H1 (cell line): ENCODE measurements around the gene PPP1CB. TPM values are rescaled to one million over a fixed set of nuclear protein-coding genes. Genes with fewer than 3 reads are reported as not detected.

Experiments used
- BRCA1 ChIP-seq: IDR thresholded peaks from 2 replicates; pipeline ENCODE4 v1.6.1; 2012; ENCODE audit warnings: low read depth, low read length, improper control_type of control experiment
- EZH2 ChIP-seq: fragments of 200-600 bp; sonication (generic); IDR thresholded peaks from 2 replicates; pipeline ENCODE4 v1.7.1; 2012; ENCODE audit warnings: low read depth, mild to moderate bottlenecking, moderate library complexity, low read length, inconsistent platforms; ENCODE audit not compliant: severe bottlenecking
- NANOG ChIP-seq: IDR thresholded peaks from 2 replicates; pipeline ENCODE4 v1.6.1; 2011; ENCODE audit warnings: low read length, low read depth, mild to moderate bottlenecking, inconsistent platforms; ENCODE audit not compliant: insufficient read depth, poor library complexity, severe bottlenecking
- SAP30 ChIP-seq: fragments of 300-600 bp; sonication (generic); IDR thresholded peaks from 2 replicates; pipeline ENCODE4 v1.7.1; 2012; ENCODE audit warnings: low read length, moderate library complexity, mild to moderate bottlenecking, inconsistent platforms; ENCODE audit not compliant: insufficient read depth, insufficient replicate concordance
- SP1 ChIP-seq: IDR thresholded peaks from 2 replicates; pipeline ENCODE4 v1.6.1; 2011; ENCODE audit warnings: low read depth, low read length
- SP4 ChIP-seq: IDR thresholded peaks from 2 replicates; pipeline ENCODE4 v1.6.1; 2012; ENCODE audit warnings: low read length, inconsistent platforms
- polyA plus RNA-seq, 7 experiments: library from polyadenylated mRNA; depleted of rRNA in 3 of 7; stranded (reverse) in 5 of 7; unstranded in 2 of 7; fragments of >200 nt in 5 of 7; fragments of 200-250 nt in 2 of 7; gene quantifications; 1 replicate in 5 of 7; 2 replicates in 1 of 7; 4 replicates in 1 of 7; pipeline versions ENCODE4 v1.2.1 to v1.2.3, GENCODE V29; 2011 to 2013; ENCODE audit warnings: missing spikeins in 2 of 7, mixed read lengths in 2 of 7
- total RNA-seq: library from RNA; stranded (reverse); fragmentation: NEBNext Ultra II Directional; extraction: Animal tissue kit (Norgen Biotek cat#: 25700); gene quantifications from 2 replicates; pipeline ENCODE4 v1.2.1, GENCODE V29; 2021
- TF ChIP-seq, protein P1 (sequence below): fragments of 300-600 bp; sonication (generic); IDR thresholded peaks from 2 replicates; pipeline ENCODE4 v1.7.1; 2012; ENCODE audit warnings: low read length, moderate library complexity, mild to moderate bottlenecking, inconsistent platforms; ENCODE audit not compliant: insufficient replicate concordance
- TF ChIP-seq, protein P2 (sequence below): IDR thresholded peaks from 2 replicates; pipeline ENCODE4 v1.6.1; 2011; ENCODE audit warnings: low read depth, mild to moderate bottlenecking, low read length; ENCODE audit not compliant: insufficient read depth
- TF ChIP-seq, protein P3 (sequence below): IDR thresholded peaks from 2 replicates; pipeline ENCODE4 v1.6.1; 2012; ENCODE audit warnings: low read length, inconsistent platforms

Gene PPP1CB
- total and polyA plus RNA-seq, 2 of the 8 experiments (the other 6 are each of a cell fraction or from before 2014, with no cell fraction given), result 30.7 to 158 TPM

DNA sequence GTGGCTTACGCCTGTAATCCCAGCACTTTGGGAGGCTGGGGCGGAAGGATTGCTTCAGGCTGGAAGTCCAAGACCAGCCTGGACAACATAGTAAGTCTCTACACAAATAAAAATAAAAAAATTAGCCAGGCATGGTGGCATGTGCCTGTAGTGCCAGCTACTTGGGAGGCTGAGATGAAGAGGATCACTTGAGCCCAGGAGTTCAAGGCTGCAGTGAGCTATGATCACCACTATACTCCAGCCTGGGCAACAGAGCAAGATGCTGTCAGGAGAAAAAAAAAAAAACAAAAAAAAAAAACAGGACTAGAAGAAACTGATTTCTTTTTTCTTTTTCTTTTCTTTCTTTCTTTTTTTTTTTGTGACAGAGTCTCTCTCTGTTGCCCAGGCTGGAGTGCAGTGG is 72.6 kb downstream of the PPP1CB start (continued):
- TF ChIP-seq, protein P1, sequence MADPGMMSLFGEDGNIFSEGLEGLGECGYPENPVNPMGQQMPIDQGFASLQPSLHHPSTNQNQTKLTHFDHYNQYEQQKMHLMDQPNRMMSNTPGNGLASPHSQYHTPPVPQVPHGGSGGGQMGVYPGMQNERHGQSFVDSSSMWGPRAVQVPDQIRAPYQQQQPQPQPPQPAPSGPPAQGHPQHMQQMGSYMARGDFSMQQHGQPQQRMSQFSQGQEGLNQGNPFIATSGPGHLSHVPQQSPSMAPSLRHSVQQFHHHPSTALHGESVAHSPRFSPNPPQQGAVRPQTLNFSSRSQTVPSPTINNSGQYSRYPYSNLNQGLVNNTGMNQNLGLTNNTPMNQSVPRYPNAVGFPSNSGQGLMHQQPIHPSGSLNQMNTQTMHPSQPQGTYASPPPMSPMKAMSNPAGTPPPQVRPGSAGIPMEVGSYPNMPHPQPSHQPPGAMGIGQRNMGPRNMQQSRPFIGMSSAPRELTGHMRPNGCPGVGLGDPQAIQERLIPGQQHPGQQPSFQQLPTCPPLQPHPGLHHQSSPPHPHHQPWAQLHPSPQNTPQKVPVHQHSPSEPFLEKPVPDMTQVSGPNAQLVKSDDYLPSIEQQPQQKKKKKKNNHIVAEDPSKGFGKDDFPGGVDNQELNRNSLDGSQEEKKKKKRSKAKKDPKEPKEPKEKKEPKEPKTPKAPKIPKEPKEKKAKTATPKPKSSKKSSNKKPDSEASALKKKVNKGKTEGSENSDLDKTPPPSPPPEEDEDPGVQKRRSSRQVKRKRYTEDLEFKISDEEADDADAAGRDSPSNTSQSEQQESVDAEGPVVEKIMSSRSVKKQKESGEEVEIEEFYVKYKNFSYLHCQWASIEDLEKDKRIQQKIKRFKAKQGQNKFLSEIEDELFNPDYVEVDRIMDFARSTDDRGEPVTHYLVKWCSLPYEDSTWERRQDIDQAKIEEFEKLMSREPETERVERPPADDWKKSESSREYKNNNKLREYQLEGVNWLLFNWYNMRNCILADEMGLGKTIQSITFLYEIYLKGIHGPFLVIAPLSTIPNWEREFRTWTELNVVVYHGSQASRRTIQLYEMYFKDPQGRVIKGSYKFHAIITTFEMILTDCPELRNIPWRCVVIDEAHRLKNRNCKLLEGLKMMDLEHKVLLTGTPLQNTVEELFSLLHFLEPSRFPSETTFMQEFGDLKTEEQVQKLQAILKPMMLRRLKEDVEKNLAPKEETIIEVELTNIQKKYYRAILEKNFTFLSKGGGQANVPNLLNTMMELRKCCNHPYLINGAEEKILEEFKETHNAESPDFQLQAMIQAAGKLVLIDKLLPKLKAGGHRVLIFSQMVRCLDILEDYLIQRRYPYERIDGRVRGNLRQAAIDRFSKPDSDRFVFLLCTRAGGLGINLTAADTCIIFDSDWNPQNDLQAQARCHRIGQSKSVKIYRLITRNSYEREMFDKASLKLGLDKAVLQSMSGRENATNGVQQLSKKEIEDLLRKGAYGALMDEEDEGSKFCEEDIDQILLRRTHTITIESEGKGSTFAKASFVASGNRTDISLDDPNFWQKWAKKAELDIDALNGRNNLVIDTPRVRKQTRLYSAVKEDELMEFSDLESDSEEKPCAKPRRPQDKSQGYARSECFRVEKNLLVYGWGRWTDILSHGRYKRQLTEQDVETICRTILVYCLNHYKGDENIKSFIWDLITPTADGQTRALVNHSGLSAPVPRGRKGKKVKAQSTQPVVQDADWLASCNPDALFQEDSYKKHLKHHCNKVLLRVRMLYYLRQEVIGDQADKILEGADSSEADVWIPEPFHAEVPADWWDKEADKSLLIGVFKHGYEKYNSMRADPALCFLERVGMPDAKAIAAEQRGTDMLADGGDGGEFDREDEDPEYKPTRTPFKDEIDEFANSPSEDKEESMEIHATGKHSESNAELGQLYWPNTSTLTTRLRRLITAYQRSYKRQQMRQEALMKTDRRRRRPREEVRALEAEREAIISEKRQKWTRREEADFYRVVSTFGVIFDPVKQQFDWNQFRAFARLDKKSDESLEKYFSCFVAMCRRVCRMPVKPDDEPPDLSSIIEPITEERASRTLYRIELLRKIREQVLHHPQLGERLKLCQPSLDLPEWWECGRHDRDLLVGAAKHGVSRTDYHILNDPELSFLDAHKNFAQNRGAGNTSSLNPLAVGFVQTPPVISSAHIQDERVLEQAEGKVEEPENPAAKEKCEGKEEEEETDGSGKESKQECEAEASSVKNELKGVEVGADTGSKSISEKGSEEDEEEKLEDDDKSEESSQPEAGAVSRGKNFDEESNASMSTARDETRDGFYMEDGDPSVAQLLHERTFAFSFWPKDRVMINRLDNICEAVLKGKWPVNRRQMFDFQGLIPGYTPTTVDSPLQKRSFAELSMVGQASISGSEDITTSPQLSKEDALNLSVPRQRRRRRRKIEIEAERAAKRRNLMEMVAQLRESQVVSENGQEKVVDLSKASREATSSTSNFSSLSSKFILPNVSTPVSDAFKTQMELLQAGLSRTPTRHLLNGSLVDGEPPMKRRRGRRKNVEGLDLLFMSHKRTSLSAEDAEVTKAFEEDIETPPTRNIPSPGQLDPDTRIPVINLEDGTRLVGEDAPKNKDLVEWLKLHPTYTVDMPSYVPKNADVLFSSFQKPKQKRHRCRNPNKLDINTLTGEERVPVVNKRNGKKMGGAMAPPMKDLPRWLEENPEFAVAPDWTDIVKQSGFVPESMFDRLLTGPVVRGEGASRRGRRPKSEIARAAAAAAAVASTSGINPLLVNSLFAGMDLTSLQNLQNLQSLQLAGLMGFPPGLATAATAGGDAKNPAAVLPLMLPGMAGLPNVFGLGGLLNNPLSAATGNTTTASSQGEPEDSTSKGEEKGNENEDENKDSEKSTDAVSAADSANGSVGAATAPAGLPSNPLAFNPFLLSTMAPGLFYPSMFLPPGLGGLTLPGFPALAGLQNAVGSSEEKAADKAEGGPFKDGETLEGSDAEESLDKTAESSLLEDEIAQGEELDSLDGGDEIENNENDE, result no peak
- no peak for TF ChIP-seq NANOG
- no peak for TF ChIP-seq SAP30
- TF ChIP-seq BRCA1, result no peak
- no peak for TF ChIP-seq EZH2
- TF ChIP-seq, protein P2, sequence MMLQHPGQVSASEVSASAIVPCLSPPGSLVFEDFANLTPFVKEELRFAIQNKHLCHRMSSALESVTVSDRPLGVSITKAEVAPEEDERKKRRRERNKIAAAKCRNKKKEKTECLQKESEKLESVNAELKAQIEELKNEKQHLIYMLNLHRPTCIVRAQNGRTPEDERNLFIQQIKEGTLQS, result no peak
- no peak for TF ChIP-seq SP1
- TF ChIP-seq SP4, result no peak
- TF ChIP-seq, protein P3, sequence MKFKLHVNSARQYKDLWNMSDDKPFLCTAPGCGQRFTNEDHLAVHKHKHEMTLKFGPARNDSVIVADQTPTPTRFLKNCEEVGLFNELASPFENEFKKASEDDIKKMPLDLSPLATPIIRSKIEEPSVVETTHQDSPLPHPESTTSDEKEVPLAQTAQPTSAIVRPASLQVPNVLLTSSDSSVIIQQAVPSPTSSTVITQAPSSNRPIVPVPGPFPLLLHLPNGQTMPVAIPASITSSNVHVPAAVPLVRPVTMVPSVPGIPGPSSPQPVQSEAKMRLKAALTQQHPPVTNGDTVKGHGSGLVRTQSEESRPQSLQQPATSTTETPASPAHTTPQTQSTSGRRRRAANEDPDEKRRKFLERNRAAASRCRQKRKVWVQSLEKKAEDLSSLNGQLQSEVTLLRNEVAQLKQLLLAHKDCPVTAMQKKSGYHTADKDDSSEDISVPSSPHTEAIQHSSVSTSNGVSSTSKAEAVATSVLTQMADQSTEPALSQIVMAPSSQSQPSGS, result no peak
